ENCODE measurements around the gene PTPRE.

Gene PTPRE

GRCh38 chr10:128054163-128054970 lies 147.5 kb downstream of the PTPRE start:
- no peak for DNase-seq (ENCODE audit: extremely low spot score)
- ChIA-PET CTCF (interaction anchor here (0.9 to 2.3 kb wide), 4 partner anchors 9 to 43 kb away, joined by 3 to 16 read pairs (median 4); no protein-coding TSS in a partner anchor), POLR2A (no interaction called here)
- TF ChIP-seq CTCF (IDR thresholded peaks at IDR 0.05; ENCODE audit: control extremely low read depth, extremely low read depth, low read depth, missing control alignments) = no peak

DNA sequence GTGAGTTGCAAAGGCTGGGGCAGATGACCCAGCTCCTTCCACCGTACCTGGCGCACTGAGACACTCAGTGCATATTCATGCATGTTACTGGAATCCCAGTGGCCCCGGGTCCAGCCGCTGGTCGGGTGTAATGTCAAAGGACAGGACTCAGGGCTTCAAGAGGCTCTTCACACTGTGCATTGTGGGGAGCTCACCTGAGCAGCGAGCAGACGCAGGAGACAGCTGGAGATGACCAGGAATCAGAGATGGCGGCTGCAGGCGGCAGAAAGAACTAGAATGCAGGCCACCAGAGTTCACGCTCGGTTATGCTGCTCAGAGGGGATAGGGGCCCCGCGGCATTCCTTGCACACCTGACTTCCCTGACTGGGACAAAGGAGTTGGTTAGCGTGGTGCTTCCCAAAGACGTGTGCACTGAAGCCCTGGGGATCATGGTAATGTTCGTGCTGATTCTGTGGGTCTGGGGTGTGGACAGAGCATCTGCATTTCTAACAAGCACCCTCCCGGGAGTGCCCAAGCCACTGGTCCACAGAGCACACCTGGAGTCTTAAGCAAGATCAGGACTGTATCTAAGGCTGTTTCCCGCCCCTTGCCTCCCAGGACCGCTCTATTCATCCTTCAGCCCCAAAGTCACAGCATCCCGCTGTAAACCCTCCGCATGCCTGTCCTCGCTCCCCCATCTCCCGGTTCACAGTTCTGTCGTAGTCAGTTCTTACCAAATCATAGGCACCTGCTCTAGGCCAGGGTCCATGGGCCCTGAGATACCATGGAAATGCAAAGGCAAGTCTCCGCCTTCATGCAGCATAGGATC lies 148.4 kb downstream of the PTPRE start:
- ChIA-PET POLR2A (no interaction called here), CTCF (interaction anchor here (1.3 to 2.3 kb wide), 3 partner anchors 13 to 20 kb away, joined by 4 to 16 read pairs (median 12); no protein-coding TSS in a partner anchor)
- no peak for DNase-seq (ENCODE audit: extremely low spot score)
- no peak for TF ChIP-seq CTCF (IDR thresholded peaks at IDR 0.05; ENCODE audit: control extremely low read depth, extremely low read depth, low read depth, missing control alignments)

DNA sequence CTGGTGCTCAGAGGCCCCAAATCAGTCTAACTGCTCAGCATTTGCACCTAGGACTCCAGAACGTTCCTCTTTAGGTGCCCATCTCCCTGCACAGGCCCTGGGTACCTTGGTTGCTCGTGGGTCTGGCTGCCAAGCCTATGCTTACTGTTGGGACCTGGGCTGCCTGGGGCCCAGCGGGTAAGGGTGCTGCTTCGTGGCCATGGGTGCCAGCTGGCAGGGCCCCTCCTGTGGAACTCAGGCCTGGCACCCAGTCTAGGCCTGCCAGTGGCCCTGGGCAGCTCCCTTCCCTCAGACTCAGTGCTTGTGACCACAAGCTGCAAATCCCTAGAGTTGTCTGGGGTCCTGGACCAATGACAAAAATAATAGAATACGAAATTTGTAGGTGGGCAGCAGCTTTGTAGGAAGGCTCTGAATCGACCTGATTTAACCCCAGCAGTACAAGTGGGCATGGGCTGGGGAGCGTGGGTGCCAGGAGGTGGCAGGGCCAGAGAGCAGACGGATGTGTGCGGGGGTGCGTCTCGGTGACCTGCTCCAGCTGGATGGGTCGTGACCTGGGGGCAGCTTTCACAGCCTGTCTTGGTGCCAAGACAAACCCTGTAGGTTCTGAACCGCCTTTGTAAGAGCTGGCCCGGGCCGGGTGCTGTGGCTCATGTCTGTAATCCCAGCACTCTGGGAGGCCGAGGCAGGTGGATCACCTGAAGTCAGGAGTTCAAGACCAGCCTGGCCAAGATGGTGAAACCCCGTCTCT lies 149.6 kb downstream of the PTPRE start:
- POLR2A ChIA-PET = no interaction called here
- CTCF ChIA-PET = interaction anchor here (1.0 to 2.2 kb wide), 5 partner anchors 9 to 44 kb away, joined by 3 to 12 read pairs (median 3); no protein-coding TSS in a partner anchor
- TF ChIP-seq CTCF (IDR thresholded peaks at IDR 0.05; ENCODE audit: control extremely low read depth, extremely low read depth, low read depth, missing control alignments) = no peak
- no peak for DNase-seq (ENCODE audit: extremely low spot score)

GRCh38 chr10:128058106-128058749 lies 151.3 kb downstream of the PTPRE start:
- ChIA-PET CTCF (interaction anchor here (1.0 to 2.5 kb wide), 7 partner anchors 10 to 23 kb away, joined by 3 to 17 read pairs (median 5); no protein-coding TSS in a partner anchor), POLR2A (no interaction called here)
- DNase-seq (ENCODE audit: extremely low spot score) = no peak
- no peak for TF ChIP-seq CTCF (IDR thresholded peaks at IDR 0.05; ENCODE audit: control extremely low read depth, extremely low read depth, low read depth, missing control alignments)

DNA sequence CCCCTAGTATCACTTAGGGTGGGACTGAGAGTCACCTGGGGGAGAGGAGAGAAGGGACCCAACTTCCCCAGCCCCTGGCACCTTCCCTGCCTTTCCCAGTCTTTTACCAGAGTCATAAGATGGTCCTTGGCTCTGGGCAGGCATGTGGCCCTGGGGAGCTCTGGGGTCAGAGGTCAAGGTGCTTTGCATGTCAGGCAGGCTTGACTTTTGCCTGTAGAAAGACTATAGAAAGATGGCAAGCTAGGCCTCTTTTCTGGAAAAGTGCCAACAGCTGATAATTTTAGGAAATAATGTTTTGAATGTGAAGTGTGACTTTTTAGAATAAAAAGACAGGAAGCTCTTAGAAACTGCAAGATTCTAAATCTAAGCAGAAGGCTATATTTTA lies 151.8 kb downstream of the PTPRE start:
- POLR2A ChIA-PET = no interaction called here
- no peak for DNase-seq (ENCODE audit: extremely low spot score)
- CTCF ChIA-PET = interaction anchor here (1.0 to 2.5 kb wide), 7 partner anchors 11 to 204 kb away, joined by 3 to 17 read pairs (median 5); no protein-coding TSS in a partner anchor
- TF ChIP-seq CTCF (IDR thresholded peaks at IDR 0.05; ENCODE audit: control extremely low read depth, extremely low read depth, low read depth, missing control alignments) = no peak
